CD14-positive monocyte (primary cell): ENCODE measurements around the gene BRAF. TPM values are rescaled to one million over a fixed set of nuclear protein-coding genes. Genes with fewer than 3 reads are reported as not detected.

Experiments
- DNase-seq, 3 donors: peaks; one replicate each; pipeline ENCODE4 v3.0.0-alpha.2; 2011 to 2022
- H2AFZ ChIP-seq: 2 replicates; pipeline ENCODE4 v1.6.0; 2012; ENCODE audit warnings: mild to moderate bottlenecking, low read depth, low read length, inconsistent platforms; ENCODE audit not compliant: insufficient read depth, poor library complexity, severe bottlenecking
- H3K27ac ChIP-seq, 2 donors: 1 replicate in 1 of 2; 2 replicates in 1 of 2; pipeline ENCODE4 v1.5.1; 2012 to 2013; ENCODE audit warnings: low read length in 2 of 2, control low read depth in 1 of 2, inconsistent platforms in 1 of 2, low read depth in 1 of 2, mild to moderate bottlenecking in 1 of 2
- H3K27me3 ChIP-seq, 2 donors: one replicate each; pipeline versions ENCODE4 v1.6.0 to v1.6.1; 2011 to 2013; ENCODE audit warnings: low read length in 2 of 2; ENCODE audit not compliant: control insufficient read depth in 2 of 2, insufficient read depth in 2 of 2
- H3K36me3 ChIP-seq, 2 donors: replicated peaks in 1 of 2; 1 replicate in 1 of 2; 2 replicates in 1 of 2; pipeline versions ENCODE4 v1.5.1 to v1.6.1; 2012 to 2013; ENCODE audit warnings: low read length in 2 of 2, control low read depth in 1 of 2, inconsistent platforms in 1 of 2, mild to moderate bottlenecking in 1 of 2; ENCODE audit not compliant: insufficient read depth in 2 of 2, control insufficient read depth in 1 of 2
- H3K4me1 ChIP-seq, 2 donors: 1 replicate in 1 of 2; 2 replicates in 1 of 2; pipeline versions ENCODE4 v1.5.1 to v1.6.1; 2012 to 2013; ENCODE audit warnings: low read length in 2 of 2, control low read depth in 1 of 2, inconsistent platforms in 1 of 2, mild to moderate bottlenecking in 1 of 2, moderate library complexity in 1 of 2; ENCODE audit not compliant: insufficient read depth in 2 of 2, control insufficient read depth in 1 of 2
- H3K4me2 ChIP-seq: replicated peaks from 2 replicates; pipeline ENCODE3; 2012; ENCODE audit warnings: low read length, moderate library complexity, mild to moderate bottlenecking; ENCODE audit not compliant: poor library complexity, severe bottlenecking; ENCODE audit errors: extremely low read depth
- H3K4me3 ChIP-seq, 3 experiments: fragments of 200-600 bp in 1 of 3; sonication (generic) in 1 of 3; replicated peaks in 1 of 3; 1 replicate in 2 of 3; 2 replicates in 1 of 3; pipeline ENCODE4 v1.5.1; 2011 to 2013; ENCODE audit warnings: low read length in 3 of 3, mild to moderate bottlenecking in 3 of 3, control low read depth in 2 of 3, low read depth in 2 of 3, inconsistent platforms in 1 of 3, moderate library complexity in 1 of 3
- H3K79me2 ChIP-seq: 2 replicates; pipeline ENCODE4 v1.6.0; 2012; ENCODE audit warnings: mild to moderate bottlenecking, control low read depth, inconsistent platforms, low read length, moderate library complexity; ENCODE audit not compliant: insufficient read depth
- H3K9ac ChIP-seq: 2 replicates; pipeline ENCODE4 v1.6.0; 2017; ENCODE audit warnings: low read length, mild to moderate bottlenecking; ENCODE audit not compliant: insufficient read depth, poor library complexity, severe bottlenecking
- H3K9me3 ChIP-seq, 2 donors: replicated peaks in 1 of 2; 1 replicate in 1 of 2; 2 replicates in 1 of 2; pipeline versions ENCODE4 v1.5.1 to v1.6.1; 2012 to 2013; ENCODE audit warnings: low read length in 2 of 2, control low read depth in 1 of 2; ENCODE audit not compliant: control insufficient read depth in 1 of 2, insufficient read depth in 1 of 2
- H4K20me1 ChIP-seq: 2 replicates; pipeline ENCODE4 v1.6.0; 2012; ENCODE audit warnings: mild to moderate bottlenecking, low read length, control low read depth, moderate library complexity; ENCODE audit not compliant: insufficient read depth
- H3K27ac Mint-ChIP-seq, 7 donors: one replicate each; pipeline ENCODE4 v1.8.0; 2020; ENCODE audit warnings: mild to moderate bottlenecking in 7 of 7, mixed read lengths in 7 of 7, moderate library complexity in 6 of 7, inconsistent platforms in 2 of 7
- H3K27me3 Mint-ChIP-seq, 3 donors: one replicate each; pipeline ENCODE4 v1.8.0; 2021 to 2022; ENCODE audit warnings: low read depth in 3 of 3, mild to moderate bottlenecking in 3 of 3, mixed read lengths in 3 of 3, moderate library complexity in 3 of 3, inconsistent platforms in 1 of 3
- H3K36me3 Mint-ChIP-seq, 2 donors: one replicate each; pipeline ENCODE4 v1.8.0; 2020; ENCODE audit warnings: mixed read lengths in 2 of 2, inconsistent platforms in 1 of 2, mild to moderate bottlenecking in 1 of 2
- H3K4me1 Mint-ChIP-seq: one replicate; pipeline ENCODE4 v1.8.0; 2020; ENCODE audit warnings: mild to moderate bottlenecking, mixed read lengths
- H3K4me3 Mint-ChIP-seq, 2 donors: one replicate each; pipeline ENCODE4 v1.8.0; 2020; ENCODE audit warnings: mild to moderate bottlenecking in 2 of 2, mixed read lengths in 2 of 2, moderate library complexity in 1 of 2
- H3K9me3 Mint-ChIP-seq, 7 donors: one replicate each; pipeline ENCODE4 v1.8.0; 2020 to 2022; ENCODE audit warnings: mixed read lengths in 7 of 7, mild to moderate bottlenecking in 6 of 7, moderate library complexity in 6 of 7, inconsistent platforms in 2 of 7
- WGBS: methylation state at CpG from one replicate; pipeline ENCODE4 v1.1.5; 2013; ENCODE audit warnings: missing lambda C conversion rate; ENCODE audit not compliant: insufficient coverage; 5-methylcytosine and 5-hydroxymethylcytosine counted together
- intact Hi-C, 2 donors: fragments of 100-400 bp; cut with micrococcal nuclease; formaldehyde crosslinking; loops; one replicate each; pipeline versions ENCODE4 v1.15.0 to v1.15.1; 2023
- polyA plus RNA-seq, 3 donors: library from polyadenylated mRNA; depleted of rRNA in 1 of 3; unstranded in 2 of 3; stranded (reverse) in 1 of 3; fragments of 300-500 nt in 2 of 3; fragments of >200 nt in 1 of 3; fragmentation: Illumina TruSeq in 2 of 3; gene quantifications; 1 replicate in 2 of 3; 2 replicates in 1 of 3; pipeline ENCODE4 v1.2.3, GENCODE V29; 2012 to 2021
- TF ChIP-seq, protein P1 (sequence below): fragments of 200-600 bp; IDR thresholded peaks from one replicate; pipeline ENCODE4 v1.8.0; 2022; ENCODE audit warnings: antibody characterized with exemption, mild to moderate bottlenecking

Gene BRAF
- polyA plus RNA-seq, 3 donors = 3.8 to 10.0 (median 5.6) TPM

GRCh38 chr7:140726281-140726680, 198.4 kb downstream of the BRAF start:
- Mint-ChIP-seq H3K4me3 (no peak overlapping the region), H3K27me3 (no peaks in the 10 kb centered on the region), H3K36me3 (peaks cover 24 to 43% of the 10 kb centered on the region in 2 donors), H3K9me3 (no peaks in the 10 kb centered on the region), H3K27ac (no peak overlapping the region), H3K4me1 (no peaks in the 10 kb centered on the region)
- intact Hi-C loops = no loop called here
- Histone ChIP-seq H3K4me2 (no peak overlapping the region), H4K20me1 (no peaks in the 10 kb centered on the region), H3K9ac (no peak overlapping the region), H3K27ac (no peak overlapping the region), H3K36me3 (peaks cover 4 to 29% of the 10 kb centered on the region in 2 donors), H3K27me3 (no peaks in the 10 kb centered on the region), H3K4me1 (no peaks in the 10 kb centered on the region), H3K9me3 (no peaks in the 10 kb centered on the region), H2AFZ (no peak overlapping the region), H3K4me3 (no peak overlapping the region), H3K79me2 (no peaks in the 10 kb centered on the region)
- TF ChIP-seq, protein P1, sequence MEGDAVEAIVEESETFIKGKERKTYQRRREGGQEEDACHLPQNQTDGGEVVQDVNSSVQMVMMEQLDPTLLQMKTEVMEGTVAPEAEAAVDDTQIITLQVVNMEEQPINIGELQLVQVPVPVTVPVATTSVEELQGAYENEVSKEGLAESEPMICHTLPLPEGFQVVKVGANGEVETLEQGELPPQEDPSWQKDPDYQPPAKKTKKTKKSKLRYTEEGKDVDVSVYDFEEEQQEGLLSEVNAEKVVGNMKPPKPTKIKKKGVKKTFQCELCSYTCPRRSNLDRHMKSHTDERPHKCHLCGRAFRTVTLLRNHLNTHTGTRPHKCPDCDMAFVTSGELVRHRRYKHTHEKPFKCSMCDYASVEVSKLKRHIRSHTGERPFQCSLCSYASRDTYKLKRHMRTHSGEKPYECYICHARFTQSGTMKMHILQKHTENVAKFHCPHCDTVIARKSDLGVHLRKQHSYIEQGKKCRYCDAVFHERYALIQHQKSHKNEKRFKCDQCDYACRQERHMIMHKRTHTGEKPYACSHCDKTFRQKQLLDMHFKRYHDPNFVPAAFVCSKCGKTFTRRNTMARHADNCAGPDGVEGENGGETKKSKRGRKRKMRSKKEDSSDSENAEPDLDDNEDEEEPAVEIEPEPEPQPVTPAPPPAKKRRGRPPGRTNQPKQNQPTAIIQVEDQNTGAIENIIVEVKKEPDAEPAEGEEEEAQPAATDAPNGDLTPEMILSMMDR = no peak
- no peak for DNase-seq
- WGBS = no CpG with 5 or more reads among the region's 2 CpGs

GRCh38 chr7:140724706-140725105, 200.0 kb downstream of the BRAF start:
- H3K9me3 Mint-ChIP-seq = no peaks in the 10 kb centered on the region
- no peak overlapping the region for H3K27ac Mint-ChIP-seq
- WGBS = no CpG with 5 or more reads among the region's 1 CpG
- no peak overlapping the region for H3K27ac ChIP-seq
- peaks cover 5% of the 10 kb centered on the region for H3K4me1 Mint-ChIP-seq
- DNase-seq = no peak
- no peaks in the 10 kb centered on the region for H3K27me3 ChIP-seq
- H3K4me2 ChIP-seq = no peak overlapping the region
- H3K36me3 Mint-ChIP-seq = peaks cover 16 to 31% of the 10 kb centered on the region in 2 donors
- no peak overlapping the region for H3K4me3 ChIP-seq
- H3K9me3 ChIP-seq = no peaks in the 10 kb centered on the region
- no peaks in the 10 kb centered on the region for H3K79me2 ChIP-seq
- H3K4me1 ChIP-seq = peaks cover 5% of the 10 kb centered on the region in 2 donors
- peaks cover 0 to 1% (median 0%) of the 10 kb centered on the region in 3 donors for H3K27me3 Mint-ChIP-seq
- TF ChIP-seq, protein P1 = no peak
- no peak overlapping the region for H2AFZ ChIP-seq
- H4K20me1 ChIP-seq = no peaks in the 10 kb centered on the region
- intact Hi-C loops = no loop called here
- H3K4me3 Mint-ChIP-seq = no peak overlapping the region
- H3K36me3 ChIP-seq = peaks cover 4 to 24% of the 10 kb centered on the region in 2 donors
- no peak overlapping the region for H3K9ac ChIP-seq
